Stimulated activated CD4-positive, alpha-beta T cell treated with anti-CD3 and anti-CD28 coated beads, Interleukin-4, amount 100 ng/mL, for 48 hours (primary cell): ENCODE data around the gene SDK1.

Experiments used
- DNase-seq, 2 donors: peaks; one replicate each; pipeline ENCODE4 v3.0.0-alpha.2; 2020; ENCODE audit warnings: low read depth in 2 of 2

Gene SDK1

GRCh38 chr7:3795781-3796180 lies 494.7 kb downstream of the SDK1 start:
- no peak for DNase-seq

GRCh38 chr7:3805151-3805550 lies 504.1 kb downstream of the SDK1 start:
- no peak for DNase-seq

GRCh38 chr7:3806516-3806915 lies 505.5 kb downstream of the SDK1 start:
- DNase-seq, result no peak

- DNase-seq, result no peak
Observed at GRCh38 chr7:3807824-3808223, 506.8 kb downstream of the SDK1 start.

- DNase-seq, result no peak
Observed at GRCh38 chr7:3821488-3821887, 520.4 kb downstream of the SDK1 start.

- no peak for DNase-seq
Observed at GRCh38 chr7:3825491-3825890, 524.4 kb downstream of the SDK1 start.

GRCh38 chr7:3832199-3832598 lies 531.1 kb downstream of the SDK1 start:
- no peak for DNase-seq

GRCh38 chr7:3835109-3835508 lies 534.1 kb downstream of the SDK1 start:
- no peak for DNase-seq

- DNase-seq, result no peak
Observed at GRCh38 chr7:3836855-3837254, 535.8 kb downstream of the SDK1 start.

- DNase-seq, result no peak
Observed at GRCh38 chr7:3844540-3845151, 543.6 kb downstream of the SDK1 start.

GRCh38 chr7:3846738-3847137 lies 545.7 kb downstream of the SDK1 start:
- DNase-seq, result no peak

GRCh38 chr7:3847336-3847735 lies 546.3 kb downstream of the SDK1 start:
- DNase-seq, result no peak

GRCh38 chr7:3859431-3859830 lies 558.4 kb downstream of the SDK1 start:
- DNase-seq, result no peak

- DNase-seq, result no peak
Observed at GRCh38 chr7:3860932-3861331, 559.9 kb downstream of the SDK1 start.

- no peak for DNase-seq
Observed at GRCh38 chr7:3861386-3861785, 560.3 kb downstream of the SDK1 start.

GRCh38 chr7:3861941-3862340 lies 560.9 kb downstream of the SDK1 start:
- DNase-seq, result no peak

GRCh38 chr7:3862774-3863173 lies 561.7 kb downstream of the SDK1 start:
- no peak for DNase-seq

- DNase-seq, result no peak
Observed at GRCh38 chr7:3866277-3866676, 565.2 kb downstream of the SDK1 start.

- no peak for DNase-seq
Observed at GRCh38 chr7:3867863-3868262, 566.8 kb downstream of the SDK1 start.

GRCh38 chr7:3879355-3880075 lies 578.5 kb downstream of the SDK1 start:
- no peak for DNase-seq

GRCh38 chr7:3880228-3880987 lies 579.4 kb downstream of the SDK1 start:
- no peak for DNase-seq

- no peak for DNase-seq
Observed at GRCh38 chr7:3882782-3883181, 581.7 kb downstream of the SDK1 start.

GRCh38 chr7:3884543-3884942 lies 583.5 kb downstream of the SDK1 start:
- no peak for DNase-seq
